Loucy (cell line): ENCODE measurements around the gene FSTL5.

ENCODE experiments used
- CTCF ChIP-seq: fragments of 200-600 bp; sonication (generic); conservative IDR thresholded peaks from 2 replicates; pipeline ENCODE4 v1.5.1; 2014; ENCODE audit warnings: mild to moderate bottlenecking, antibody characterized with exemption, low read length
- EZH2phosphoT487 ChIP-seq: fragments of 200-600 bp; IDR thresholded peaks from 2 replicates; pipeline ENCODE4 v1.6.1; 2018; ENCODE audit warnings: antibody characterized with exemption, mild to moderate bottlenecking, moderate library complexity, borderline replicate concordance

GRCh38 chr4:161702287-161702686 is 461.5 kb downstream of the FSTL5 start:
- peak; percentile 44 for TF ChIP-seq CTCF
- TF ChIP-seq EZH2phosphoT487: no peak
